Hepatocyte (in vitro differentiated cells): ENCODE data around the gene MAST2.
A peak's percentile ranks its signal among the peaks of the same experiment; 100 is the strongest.

Experiments
- EZH2 ChIP-seq: fragments of 200-600 bp; sonication (generic); IDR thresholded peaks from 2 replicates; pipeline ENCODE4 v1.6.1; 2016; ENCODE audit warnings: antibody characterized with exemption, mild to moderate bottlenecking, borderline replicate concordance
- EZH2phosphoT487 ChIP-seq: fragments of 200-600 bp; sonication (generic); IDR thresholded peaks from one replicate; pipeline ENCODE4 v1.6.1; 2018; ENCODE audit warnings: antibody characterized with exemption, mild to moderate bottlenecking, low read depth, moderate library complexity; ENCODE audit not compliant: unreplicated experiment, severe bottlenecking
- TF ChIP-seq, protein P1 (sequence below): fragments of 200-600 bp; sonication (generic); IDR thresholded peaks from 2 replicates; pipeline ENCODE4 v1.5.1; 2016; ENCODE audit warnings: antibody characterized with exemption, mild to moderate bottlenecking; ENCODE audit not compliant: poor library complexity

DNA sequence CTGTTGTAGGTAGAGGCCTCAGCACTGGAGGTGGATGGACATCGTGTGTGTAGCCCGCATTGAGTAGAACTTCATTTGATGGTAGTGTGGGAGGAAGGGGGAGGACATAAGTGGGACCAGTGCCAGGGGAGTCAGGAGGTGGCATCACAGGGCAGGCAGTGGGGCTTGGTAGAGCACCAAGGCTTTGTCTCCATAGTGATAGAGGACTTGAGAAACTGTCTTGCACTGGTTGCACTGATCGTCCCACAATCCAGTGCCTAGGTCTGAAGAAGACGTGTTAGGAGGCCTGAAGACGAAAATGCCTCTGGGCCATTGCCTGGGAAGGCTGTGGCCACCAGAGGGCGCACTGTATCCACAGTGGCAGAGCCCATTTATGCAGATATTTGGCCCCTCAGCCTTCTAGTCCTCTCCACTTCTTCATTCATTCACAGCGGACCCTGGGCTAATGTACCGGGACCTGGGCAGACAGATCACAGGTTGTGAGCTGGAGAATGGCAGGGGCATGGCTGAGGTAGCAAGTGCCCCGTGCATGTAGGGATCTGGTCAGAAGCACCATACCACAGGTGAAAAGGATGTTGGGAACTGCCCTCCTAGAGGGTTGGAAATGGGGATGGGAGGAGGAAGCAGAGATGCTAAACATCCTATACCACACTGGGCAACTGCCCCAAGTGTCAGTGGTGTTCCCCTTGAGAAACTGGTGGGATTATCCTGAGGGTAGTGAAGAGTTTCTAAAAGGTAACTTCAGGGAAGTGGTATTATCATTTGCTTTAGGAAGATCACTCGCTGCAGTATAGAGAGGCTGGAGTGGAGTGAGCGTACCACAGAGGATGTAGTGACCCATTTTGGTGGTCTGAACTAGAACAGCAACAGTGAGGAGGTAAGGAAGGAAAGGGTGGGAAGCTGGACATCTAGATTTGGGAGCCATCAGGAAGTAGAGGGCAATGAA is 233.8 kb downstream of the MAST2 start:
- TF ChIP-seq, protein P1, sequence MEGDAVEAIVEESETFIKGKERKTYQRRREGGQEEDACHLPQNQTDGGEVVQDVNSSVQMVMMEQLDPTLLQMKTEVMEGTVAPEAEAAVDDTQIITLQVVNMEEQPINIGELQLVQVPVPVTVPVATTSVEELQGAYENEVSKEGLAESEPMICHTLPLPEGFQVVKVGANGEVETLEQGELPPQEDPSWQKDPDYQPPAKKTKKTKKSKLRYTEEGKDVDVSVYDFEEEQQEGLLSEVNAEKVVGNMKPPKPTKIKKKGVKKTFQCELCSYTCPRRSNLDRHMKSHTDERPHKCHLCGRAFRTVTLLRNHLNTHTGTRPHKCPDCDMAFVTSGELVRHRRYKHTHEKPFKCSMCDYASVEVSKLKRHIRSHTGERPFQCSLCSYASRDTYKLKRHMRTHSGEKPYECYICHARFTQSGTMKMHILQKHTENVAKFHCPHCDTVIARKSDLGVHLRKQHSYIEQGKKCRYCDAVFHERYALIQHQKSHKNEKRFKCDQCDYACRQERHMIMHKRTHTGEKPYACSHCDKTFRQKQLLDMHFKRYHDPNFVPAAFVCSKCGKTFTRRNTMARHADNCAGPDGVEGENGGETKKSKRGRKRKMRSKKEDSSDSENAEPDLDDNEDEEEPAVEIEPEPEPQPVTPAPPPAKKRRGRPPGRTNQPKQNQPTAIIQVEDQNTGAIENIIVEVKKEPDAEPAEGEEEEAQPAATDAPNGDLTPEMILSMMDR, result peak; percentile 97
- TF ChIP-seq EZH2, result no peak
- TF ChIP-seq EZH2phosphoT487, result no peak
